ENCODE results near the gene HIF1A. TPM values are rescaled to one million over a fixed set of nuclear protein-coding genes. Genes with fewer than 3 reads are reported as not detected.
"Not testable (repeated sequence)": the region's sequence is repeated elsewhere in the genome, so short reads cannot be mapped to it uniquely, and the experiment has no call there.

The HIF1A gene
- total RNA-seq, 8 experiments from 2014 or later = 57.7 to 164 (median 98.6) TPM

DNA sequence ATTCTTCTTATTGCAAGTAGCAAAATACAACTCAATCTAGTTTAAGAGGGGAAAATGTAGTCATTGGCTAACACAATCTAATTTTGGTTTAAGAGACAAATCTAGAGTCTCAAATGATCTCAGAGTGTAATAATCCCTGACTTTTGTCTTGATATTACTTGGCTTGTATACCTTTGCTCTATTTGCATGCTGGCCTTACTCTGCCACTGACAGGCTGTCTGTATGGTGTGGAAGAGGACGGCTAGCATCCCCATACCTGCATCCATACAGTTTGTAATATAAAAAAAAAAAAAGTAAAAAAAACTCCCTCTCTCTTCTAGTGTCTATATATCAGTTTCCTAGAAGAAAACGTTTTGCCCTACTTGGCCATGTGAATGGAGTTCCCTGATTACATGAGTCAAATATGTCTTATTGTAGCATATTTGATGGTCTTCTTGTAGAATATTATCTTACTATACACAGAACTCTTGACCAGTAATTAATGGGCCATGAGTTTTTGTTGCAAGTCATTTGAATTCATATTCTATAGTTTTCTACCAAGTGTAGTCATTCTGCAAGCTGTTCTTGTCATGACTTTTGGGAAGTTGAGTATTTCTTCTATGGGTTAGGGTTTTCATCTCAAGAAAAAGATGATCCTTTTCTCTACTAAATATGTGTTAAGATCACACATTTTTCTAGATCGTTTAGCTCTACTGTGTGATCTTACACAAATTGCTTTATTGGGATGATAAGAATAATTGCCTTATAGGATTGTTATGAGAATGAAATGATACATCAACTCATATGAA, 8.2 kb downstream of the HIF1A start:
- in situ Hi-C loops (cut with MboI; ENCODE audit: low pct_unique_long_range_greater_than_20kb in 2 of 9, low sequenced_read_pairs in 9 of 9, unreplicated experiment in 9 of 9) = loop anchor here in 1 of 9 experiments (25.0 kb wide), 1 partner anchor 241 kb away; no protein-coding TSS in a partner anchor
- ATAC-seq (replicated peaks in 6 of 8) = no peak
- Histone ChIP-seq H3K27ac (no peak overlapping the region), H3K4me3 (no peak overlapping the region), H3K4me1 (replicated peaks in 1 of 2) (peaks cover 5 to 7% of the 10 kb centered on the region in 2 donors)
- 14 to 100% (median 71%) methylated on average over 1 to 3 of the region's 3 CpGs for WGBS, 10 experiments

DNA sequence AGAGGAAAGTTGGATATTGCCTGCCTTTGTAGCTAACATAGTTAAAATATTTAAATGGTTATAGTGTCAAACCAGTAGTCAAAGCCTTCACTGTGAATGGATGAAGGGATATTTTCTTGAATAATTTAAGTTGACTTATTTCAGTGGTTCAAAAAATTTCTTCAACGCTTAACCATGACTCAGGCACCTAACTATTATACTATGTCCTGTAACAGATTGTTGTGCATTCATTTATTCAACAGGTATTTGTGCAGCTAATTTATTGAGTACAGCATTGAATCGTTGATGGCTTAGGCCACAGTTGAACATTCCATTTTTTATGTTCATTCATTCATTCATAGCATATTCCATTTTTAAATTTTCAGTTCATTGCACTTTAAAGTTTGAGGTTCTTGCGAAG, 9.2 kb downstream of the HIF1A start:
- in situ Hi-C loops (cut with MboI; ENCODE audit: low pct_unique_long_range_greater_than_20kb in 2 of 9, low sequenced_read_pairs in 9 of 9, unreplicated experiment in 9 of 9) = loop anchor here in 1 of 9 experiments (25.0 kb wide), 1 partner anchor 242 kb away; no protein-coding TSS in a partner anchor
- 64 to 100% (median 89%) methylated on average over 2 to 3 of the region's 3 CpGs; no CpG with 5 or more reads in 2 of the 10 experiments for WGBS, 10 experiments
- H3K4me1 ChIP-seq (replicated peaks in 1 of 2) = peaks cover 0 to 5% of the 10 kb centered on the region in 2 donors
- no peak for ATAC-seq (replicated peaks in 6 of 8)
- H3K4me3 ChIP-seq = no peak overlapping the region
- H3K27ac ChIP-seq = no peak overlapping the region

DNA sequence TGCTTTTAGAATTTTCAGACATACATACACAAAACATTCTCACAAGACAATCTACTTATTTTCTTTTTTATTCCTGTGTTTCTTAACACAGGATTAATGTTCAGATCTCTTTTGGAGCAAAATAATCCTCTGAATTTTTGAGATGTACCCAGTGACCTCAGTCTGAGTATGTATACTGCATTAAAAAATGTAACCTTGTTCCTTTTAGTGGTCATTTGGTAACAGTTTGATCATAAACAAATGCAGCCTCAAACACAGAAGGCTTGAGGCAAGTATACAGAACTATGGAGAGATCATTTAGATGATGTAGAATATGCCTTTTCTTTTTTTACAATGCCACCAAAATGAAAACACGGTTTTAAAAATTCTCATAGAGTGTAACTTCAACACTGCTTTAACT, 9.7 kb downstream of the HIF1A start:
- peaks cover 0 to 5% of the 10 kb centered on the region in 2 donors for H3K4me1 ChIP-seq (replicated peaks in 1 of 2)
- in situ Hi-C loops (cut with MboI; ENCODE audit: low pct_unique_long_range_greater_than_20kb in 2 of 9, low sequenced_read_pairs in 9 of 9, unreplicated experiment in 9 of 9) = loop anchor here in 1 of 9 experiments (25.0 kb wide), 1 partner anchor 243 kb away; no protein-coding TSS in a partner anchor
- H3K27ac ChIP-seq = no peak overlapping the region
- ATAC-seq (replicated peaks in 6 of 8) = no peak
- 45 to 100% (median 100%) methylated on average over 1 of the region's 1 CpG; no CpG with 5 or more reads in 1 of the 10 experiments for WGBS, 10 experiments
- no peak overlapping the region for H3K4me3 ChIP-seq

DNA sequence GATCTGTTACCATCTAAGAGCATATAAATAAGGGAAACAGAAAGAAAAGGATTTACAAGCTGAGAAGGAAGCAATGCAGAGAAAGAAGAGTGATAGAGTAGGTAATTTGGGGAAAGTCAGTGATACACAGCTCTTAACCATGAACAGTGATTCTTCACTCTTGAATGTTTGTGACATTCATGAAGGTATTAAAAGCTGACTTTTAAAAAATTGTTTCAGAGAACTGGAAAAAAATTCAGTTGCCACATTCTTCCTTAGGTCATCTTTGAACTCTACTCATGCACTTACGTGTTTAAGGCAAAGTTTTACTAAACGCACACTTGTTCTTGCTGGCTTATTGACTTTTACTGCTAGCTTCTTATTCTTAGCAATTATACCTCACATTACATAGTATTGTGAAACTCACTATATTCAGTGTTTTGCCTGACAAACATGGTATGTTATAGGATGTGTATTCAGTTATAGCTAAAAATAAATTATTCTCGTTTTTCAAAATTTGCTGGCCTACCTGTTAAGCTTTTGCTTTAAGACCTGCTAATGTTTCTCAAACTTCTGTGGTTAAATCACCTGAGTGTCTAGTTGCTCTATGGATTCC, 10.9 kb downstream of the HIF1A start:
- in situ Hi-C loops (cut with MboI; ENCODE audit: low pct_unique_long_range_greater_than_20kb in 2 of 9, low sequenced_read_pairs in 9 of 9, unreplicated experiment in 9 of 9) = loop anchor here in 1 of 9 experiments (25.0 kb wide), 1 partner anchor 244 kb away; no protein-coding TSS in a partner anchor
- Histone ChIP-seq H3K4me1 (replicated peaks in 1 of 2) (peaks cover 0 to 5% of the 10 kb centered on the region in 2 donors), H3K27ac (no peak overlapping the region), H3K4me3 (no peak overlapping the region)
- ATAC-seq (replicated peaks in 6 of 8) = no peak
- 81 to 100% (median 95%) methylated on average over 1 to 3 of the region's 3 CpGs; no CpG with 5 or more reads in 1 of the 10 experiments for WGBS, 10 experiments

DNA sequence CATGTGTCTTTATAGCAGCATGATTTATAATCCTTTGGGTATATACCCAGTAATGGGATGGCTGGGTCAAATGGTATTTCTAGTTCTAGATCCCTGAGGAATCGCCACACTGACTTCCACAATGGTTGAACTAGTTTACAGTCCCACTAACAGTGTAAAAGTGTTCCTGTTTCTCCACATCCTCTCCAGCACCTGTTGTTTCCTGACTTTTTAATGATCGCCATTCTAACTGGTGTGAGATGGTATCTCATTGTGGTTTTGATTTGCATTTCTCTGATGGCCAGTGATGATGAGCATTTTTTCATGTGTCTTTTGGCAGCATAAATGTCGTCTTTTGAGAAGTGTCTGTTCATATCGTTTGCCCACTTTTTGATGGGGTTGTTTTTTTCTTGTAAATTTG, 12.5 kb downstream of the HIF1A start:
- ATAC-seq (replicated peaks in 6 of 8); H3K27ac ChIP-seq; H3K4me1 ChIP-seq (replicated peaks in 1 of 2); H3K4me3 ChIP-seq: not testable (repeated sequence)
- WGBS, 10 experiments = 80% methylated on average over 1 of the region's 4 CpGs; no CpG with 5 or more reads in 9 of the 10 experiments
- in situ Hi-C loops (cut with MboI; ENCODE audit: low pct_unique_long_range_greater_than_20kb in 2 of 9, low sequenced_read_pairs in 9 of 9, unreplicated experiment in 9 of 9) = loop anchor here in 1 of 9 experiments (25.0 kb wide), 1 partner anchor 245 kb away; no protein-coding TSS in a partner anchor

DNA sequence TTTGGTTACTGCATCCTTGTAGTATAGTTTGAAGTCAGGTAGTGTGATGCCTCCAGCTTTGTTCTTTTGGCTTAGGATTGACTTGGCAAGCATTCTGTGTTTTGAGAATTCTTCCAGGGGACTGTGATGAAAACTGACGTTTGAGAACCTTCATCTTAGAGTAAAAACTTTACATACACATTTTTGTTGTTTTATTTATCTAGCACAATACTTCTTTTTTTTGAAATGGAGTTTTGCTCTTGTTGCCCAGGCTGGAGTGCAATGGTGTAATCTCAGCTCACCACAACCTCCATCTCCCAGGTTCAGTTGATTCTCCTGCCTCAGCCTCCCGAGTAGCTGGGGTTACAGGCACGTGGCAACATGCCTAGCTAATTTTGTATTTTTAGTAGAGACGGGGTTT, 13.4 kb downstream of the HIF1A start:
- ATAC-seq (replicated peaks in 6 of 8); H3K4me1 ChIP-seq (replicated peaks in 1 of 2); H3K4me3 ChIP-seq; H3K27ac ChIP-seq: not testable (repeated sequence)
- 73 to 100% (median 94%) methylated on average over 1 to 4 of the region's 4 CpGs; no CpG with 5 or more reads in 3 of the 10 experiments for WGBS, 10 experiments
- in situ Hi-C loops (cut with MboI; ENCODE audit: low pct_unique_long_range_greater_than_20kb in 2 of 9, low sequenced_read_pairs in 9 of 9, unreplicated experiment in 9 of 9) = loop anchor here in 1 of 9 experiments (25.0 kb wide), 1 partner anchor 246 kb away; no protein-coding TSS in a partner anchor

DNA sequence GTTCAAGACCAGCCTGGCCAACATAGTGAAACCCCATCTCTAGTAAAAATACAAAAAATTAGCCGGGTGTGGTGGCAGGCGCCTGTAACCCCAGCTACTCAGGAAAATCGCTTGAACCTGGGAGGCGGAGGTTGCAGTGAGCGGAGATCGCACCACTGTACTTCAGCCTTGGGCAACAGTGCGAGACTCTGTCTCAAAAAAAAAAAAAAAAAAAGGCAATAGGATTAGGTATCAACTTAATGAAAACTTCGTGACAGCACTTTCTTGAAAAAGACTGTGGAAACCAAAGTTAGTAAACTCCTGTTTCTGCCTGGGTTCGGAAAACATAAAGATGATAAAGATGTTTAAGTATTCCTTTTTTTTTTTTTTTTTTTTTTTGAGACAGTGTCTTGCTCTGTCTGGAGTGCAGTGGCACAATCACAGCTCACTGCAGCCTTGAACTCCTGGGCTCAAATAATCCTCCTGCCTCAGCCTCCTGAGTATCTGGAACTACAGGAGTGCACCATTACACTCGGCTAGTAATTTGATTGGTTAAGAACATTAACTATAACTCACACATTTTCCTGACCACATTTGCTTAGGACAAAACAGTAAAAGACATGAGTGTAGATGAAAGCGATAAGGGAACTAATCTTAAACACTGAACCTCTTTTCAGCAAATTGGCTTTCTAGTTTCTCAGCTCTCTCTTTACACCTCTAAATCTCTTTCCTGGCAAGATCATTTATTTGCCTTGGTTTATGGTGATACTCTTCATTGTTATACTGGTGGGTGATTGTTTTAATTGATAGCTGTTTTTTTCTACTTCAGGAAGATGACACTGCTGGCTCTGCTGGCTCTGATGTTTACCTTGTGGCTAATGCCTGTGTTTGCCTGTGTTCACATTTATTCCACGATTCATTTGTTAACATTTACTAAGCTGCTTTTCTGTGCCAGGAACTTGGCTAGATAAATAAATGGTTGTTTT, 15.8 kb downstream of the HIF1A start:
- Histone ChIP-seq H3K4me1 (replicated peaks in 1 of 2) (peaks cover 0 to 5% of the 10 kb centered on the region in 2 donors), H3K4me3 (no peak overlapping the region), H3K27ac (no peak overlapping the region)
- in situ Hi-C loops (cut with MboI; ENCODE audit: low pct_unique_long_range_greater_than_20kb in 2 of 9, low sequenced_read_pairs in 9 of 9, unreplicated experiment in 9 of 9) = loop anchor here in 1 of 9 experiments (25.0 kb wide), 1 partner anchor 249 kb away; no protein-coding TSS in a partner anchor
- ATAC-seq (replicated peaks in 6 of 8) = peak in 3 of 8 experiments; percentile 26 to 91 (median 44)
- WGBS, 10 experiments = 74 to 100% (median 84%) methylated on average over 1 to 10 of the region's 12 CpGs

DNA sequence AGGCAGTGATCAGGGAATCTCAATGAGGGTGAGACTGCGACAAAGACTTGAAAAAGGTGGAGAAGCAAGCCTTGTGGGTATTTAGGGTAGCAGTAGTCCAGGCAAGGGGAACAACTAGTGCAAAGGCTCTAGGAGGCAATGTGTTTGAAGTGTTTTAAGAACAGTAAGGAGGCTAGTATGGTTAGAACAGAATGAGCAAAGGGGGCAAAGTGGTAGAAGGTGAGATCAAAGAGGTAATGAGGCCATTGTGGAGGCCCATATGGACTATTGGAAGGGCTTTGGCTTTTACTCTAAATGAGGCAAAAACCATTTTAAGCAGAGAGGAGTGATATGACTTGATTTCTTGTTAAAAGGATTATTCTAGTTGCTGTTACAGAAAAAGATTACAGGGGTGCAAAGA, 16.8 kb downstream of the HIF1A start:
- ATAC-seq (replicated peaks in 6 of 8) = peak in 1 of 8 experiments; percentile 6
- no peak overlapping the region for H3K27ac ChIP-seq
- 80 to 100% (median 100%) methylated on average over 1 of the region's 1 CpG; no CpG with 5 or more reads in 3 of the 10 experiments for WGBS, 10 experiments

DNA sequence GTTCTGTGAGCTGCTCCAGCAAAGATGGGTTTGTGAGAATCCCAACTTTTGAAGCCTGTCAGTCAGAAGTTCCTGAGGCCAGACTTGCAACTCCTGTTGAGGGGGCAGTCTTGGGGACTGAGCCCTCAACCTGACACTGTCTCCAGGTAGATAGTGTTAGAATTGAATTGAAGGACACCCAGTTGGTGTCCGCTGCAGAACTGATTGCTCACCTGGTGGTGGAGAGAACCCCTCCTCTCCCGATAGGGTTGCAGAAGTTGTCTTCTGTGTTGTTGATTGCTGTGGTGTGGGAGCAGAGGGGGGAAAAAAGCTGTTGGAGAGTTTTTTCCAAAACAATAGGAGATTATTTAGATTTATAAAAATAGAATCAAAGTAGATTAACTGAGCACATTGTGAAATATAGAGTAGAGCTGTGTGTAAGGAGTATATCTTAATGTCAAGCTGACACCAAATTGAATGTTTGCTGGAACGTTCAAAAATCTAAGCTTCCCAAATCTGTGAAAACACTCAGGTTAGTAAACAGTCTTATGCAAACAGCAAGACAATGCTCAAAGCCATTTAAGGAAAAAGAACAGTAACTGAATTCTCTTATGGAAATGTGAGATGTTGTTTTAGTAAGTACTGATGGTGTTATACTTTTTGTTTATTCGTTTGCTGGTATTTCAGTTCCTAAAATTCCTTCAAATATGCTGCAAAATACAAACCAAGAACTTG, 18.6 kb downstream of the HIF1A start:
- no peak for ATAC-seq (replicated peaks in 6 of 8)
- Histone ChIP-seq H3K4me1 (replicated peaks in 1 of 2) (peaks cover 0 to 5% of the 10 kb centered on the region in 2 donors), H3K27ac (no peak overlapping the region), H3K4me3 (no peak overlapping the region)
- 60 to 100% (median 79%) methylated on average over 1 to 4 of the region's 4 CpGs; no CpG with 5 or more reads in 2 of the 10 experiments for WGBS, 10 experiments
- in situ Hi-C loops (cut with MboI; ENCODE audit: low pct_unique_long_range_greater_than_20kb in 2 of 9, low sequenced_read_pairs in 9 of 9, unreplicated experiment in 9 of 9) = loop anchor here in 1 of 9 experiments (25.0 kb wide), 1 partner anchor 252 kb away; no protein-coding TSS in a partner anchor

More for the DNA sequence above, 16.8 kb downstream of the HIF1A start:
- in situ Hi-C loops (cut with MboI; ENCODE audit: low pct_unique_long_range_greater_than_20kb in 2 of 9, low sequenced_read_pairs in 9 of 9, unreplicated experiment in 9 of 9) = loop anchor here in 1 of 9 experiments (25.0 kb wide), 1 partner anchor 250 kb away; no protein-coding TSS in a partner anchor
- Histone ChIP-seq H3K4me3 (no peak overlapping the region), H3K4me1 (replicated peaks in 1 of 2) (peaks cover 0 to 5% of the 10 kb centered on the region in 2 donors)

DNA sequence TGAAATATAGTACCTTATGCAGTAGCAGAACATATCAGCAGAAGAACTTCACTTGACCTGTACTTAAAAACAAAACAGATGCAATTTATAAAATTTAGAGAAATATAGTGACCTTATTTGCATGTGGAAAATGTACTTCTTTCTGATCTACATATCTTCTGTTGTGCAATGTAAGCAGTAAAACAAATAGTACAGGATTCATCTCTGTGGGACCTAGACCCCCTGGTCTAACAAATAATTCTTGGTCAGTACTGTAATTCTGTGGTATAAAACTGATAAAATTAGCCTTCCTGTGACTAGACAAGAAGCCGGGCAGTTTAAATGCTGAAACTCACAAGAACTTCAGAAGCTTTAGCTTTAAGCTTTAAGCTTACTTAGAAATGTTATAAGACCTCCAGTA, 21.6 kb downstream of the HIF1A start:
- peak in 1 of 8 experiments; percentile 18 for ATAC-seq (replicated peaks in 6 of 8)
- Histone ChIP-seq H3K4me1 (replicated peaks in 1 of 2) (peaks cover 0 to 2% of the 10 kb centered on the region in 2 donors), H3K27ac (no peak overlapping the region), H3K4me3 (no peak overlapping the region)
- in situ Hi-C loops (cut with MboI; ENCODE audit: low pct_unique_long_range_greater_than_20kb in 2 of 9, low sequenced_read_pairs in 9 of 9, unreplicated experiment in 9 of 9) = loop anchor here in 1 of 9 experiments (25.0 kb wide), 1 partner anchor 255 kb away; no protein-coding TSS in a partner anchor
- 100% methylated on average over 1 of the region's 1 CpG; no CpG with 5 or more reads in 5 of the 10 experiments for WGBS, 10 experiments

DNA sequence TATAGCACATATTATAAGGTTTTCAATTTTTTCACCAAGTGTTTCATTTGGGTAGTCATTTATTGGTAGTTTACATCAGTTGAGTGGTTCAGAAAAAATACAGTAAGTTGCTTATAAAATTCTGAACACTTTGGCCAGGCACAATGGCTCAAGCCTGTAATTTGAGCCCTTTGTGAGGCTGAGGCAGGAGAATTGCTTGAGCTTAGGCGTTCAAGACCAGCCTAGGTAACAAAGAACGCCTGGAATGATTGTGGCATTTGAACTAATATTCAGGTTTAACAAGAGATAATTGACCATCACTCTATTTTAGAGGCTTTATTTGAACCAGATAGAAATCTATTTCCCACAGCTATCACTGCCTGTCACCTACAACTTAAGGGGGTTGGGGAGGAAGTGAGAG, 22.7 kb downstream of the HIF1A start:
- Histone ChIP-seq H3K4me1 (replicated peaks in 1 of 2) (peaks cover 0 to 2% of the 10 kb centered on the region in 2 donors), H3K4me3 (no peak overlapping the region), H3K27ac (no peak overlapping the region)
- ATAC-seq (replicated peaks in 6 of 8) = no peak
- in situ Hi-C loops (cut with MboI; ENCODE audit: low pct_unique_long_range_greater_than_20kb in 2 of 9, low sequenced_read_pairs in 9 of 9, unreplicated experiment in 9 of 9) = loop anchor here in 1 of 9 experiments (25.0 kb wide), 1 partner anchor 256 kb away; no protein-coding TSS in a partner anchor
- WGBS, 10 experiments = 54 to 100% (median 85%) methylated on average over 1 to 2 of the region's 2 CpGs; no CpG with 5 or more reads in 2 of the 10 experiments

Measured in motor neuron (in vitro differentiated cells).